GM18873 (cell line): ENCODE measurements around the gene TAB3.

Source experiments
- ATAC-seq: cut with Tn5 transposase; IDR thresholded peaks from one replicate; pipeline ENCODE4 v1.9.1; 2021; ENCODE audit warnings: mild to moderate bottlenecking, moderate library complexity, moderate number of reproducible peaks; ENCODE audit not compliant: unreplicated experiment, low FRiP score

TAB3 gene

GRCh38 chrX:30887288-30887687, 1.8 kb downstream of the TAB3 start:
- no peak for ATAC-seq

GRCh38 chrX:30885136-30885535, 3.9 kb downstream of the TAB3 start:
- ATAC-seq: no peak

- no peak for ATAC-seq
Observed at GRCh38 chrX:30883138-30883537, 5.9 kb downstream of the TAB3 start.

GRCh38 chrX:30881797-30882196, 7.3 kb downstream of the TAB3 start:
- no peak for ATAC-seq

- no peak for ATAC-seq
Observed at GRCh38 chrX:30881390-30881789, 7.7 kb downstream of the TAB3 start.

- ATAC-seq: no peak
Observed at GRCh38 chrX:30880058-30880457, 9.0 kb downstream of the TAB3 start.

GRCh38 chrX:30876367-30876766, 12.7 kb downstream of the TAB3 start:
- ATAC-seq: no peak

- no peak for ATAC-seq
Observed at GRCh38 chrX:30875957-30876356, 13.1 kb downstream of the TAB3 start.

GRCh38 chrX:30874851-30875250, 14.2 kb downstream of the TAB3 start:
- no peak for ATAC-seq

- no peak for ATAC-seq
Observed at GRCh38 chrX:30870572-30870971, 18.5 kb downstream of the TAB3 start.

GRCh38 chrX:30865612-30866011, 23.4 kb downstream of the TAB3 start:
- ATAC-seq: no peak

- ATAC-seq: no peak
Observed at GRCh38 chrX:30865015-30865414, 24.0 kb downstream of the TAB3 start.

- ATAC-seq: no peak
Observed at GRCh38 chrX:30864383-30864785, 24.7 kb downstream of the TAB3 start.

- ATAC-seq: no peak
Observed at GRCh38 chrX:30863974-30864373, 25.1 kb downstream of the TAB3 start.

GRCh38 chrX:30858098-30858497, 31.0 kb downstream of the TAB3 start:
- no peak for ATAC-seq

GRCh38 chrX:30851449-30851848, 37.6 kb downstream of the TAB3 start:
- ATAC-seq: no peak

GRCh38 chrX:30835373-30835772, 53.7 kb downstream of the TAB3 start:
- ATAC-seq: no peak

GRCh38 chrX:30833896-30834295, 55.2 kb downstream of the TAB3 start:
- no peak for ATAC-seq

- ATAC-seq: no peak
Observed at GRCh38 chrX:30831082-30831481, 58.0 kb downstream of the TAB3 start.

- no peak for ATAC-seq
Observed at GRCh38 chrX:30830326-30830943, 58.6 kb downstream of the TAB3 start.

GRCh38 chrX:30824275-30824674, 64.8 kb downstream of the TAB3 start:
- ATAC-seq: no peak

GRCh38 chrX:30822764-30823163, 66.3 kb downstream of the TAB3 start:
- no peak for ATAC-seq
